ENCODE measurements around the gene PPP6R3. TPM values are rescaled to one million over a fixed set of nuclear protein-coding genes. Genes with fewer than 3 reads are reported as not detected.

Gene PPP6R3
- total RNA-seq, 1 experiment from 2014 or later, result 153 TPM

- H3K4me1 ChIP-seq (ENCODE audit: insufficient read depth, low read length, poor library complexity, severe bottlenecking), result no peaks in the 10 kb centered on the region
- TF ChIP-seq EZH2 (IDR thresholded peaks at IDR 0.05; ENCODE audit: borderline replicate concordance, low read depth, low read length, poor library complexity, severe bottlenecking) (no peak), CTCF (conservative IDR thresholded peaks at IDR 0.05; ENCODE audit: low read depth, low read length) (no peak)
- H3K27me3 ChIP-seq (replicated peaks; ENCODE audit: insufficient read depth, low read depth, low read length, poor library complexity), result no peaks in the 10 kb centered on the region
- intact Hi-C loops (cut with micrococcal nuclease; ENCODE audit: unreplicated experiment), result no loop called here
- peaks cover 3% of the 10 kb centered on the region for H3K36me3 ChIP-seq (ENCODE audit: insufficient read depth, low read length, poor library complexity, severe bottlenecking)
- peaks cover 20% of the 10 kb centered on the region for H3K9me3 ChIP-seq (ENCODE audit: low read depth, low read length, poor library complexity, severe bottlenecking)
- BruUV-seq (replicated peaks), result no TSS peak
- no peak for DNase-seq (ENCODE audit: low spot score)
- ChIA-PET CTCF (no interaction called here), POLR2A (ENCODE audit: low non-redundant PET) (no interaction called here)
- H3K4me3 ChIP-seq (ENCODE audit: low read depth, low read length, poor library complexity, severe bottlenecking), result no peak overlapping the region
- H3K27ac ChIP-seq (ENCODE audit: low read depth, low read length, poor library complexity, severe bottlenecking), result no peak overlapping the region
Measured at GRCh38 chr11:68481579-68482240, 21.2 kb downstream of the PPP6R3 start.

- Histone ChIP-seq H3K4me1 (ENCODE audit: insufficient read depth, low read length, poor library complexity, severe bottlenecking) (no peaks in the 10 kb centered on the region), H3K27ac (ENCODE audit: low read depth, low read length, poor library complexity, severe bottlenecking) (no peak overlapping the region), H3K36me3 (ENCODE audit: insufficient read depth, low read length, poor library complexity, severe bottlenecking) (peaks cover 3% of the 10 kb centered on the region), H3K4me3 (ENCODE audit: low read depth, low read length, poor library complexity, severe bottlenecking) (no peak overlapping the region), H3K27me3 (replicated peaks; ENCODE audit: insufficient read depth, low read depth, low read length, poor library complexity) (no peaks in the 10 kb centered on the region), H3K9me3 (ENCODE audit: low read depth, low read length, poor library complexity, severe bottlenecking) (peaks cover 10% of the 10 kb centered on the region)
- CTCF ChIA-PET, result no interaction called here
- POLR2A ChIA-PET (ENCODE audit: low non-redundant PET), result no interaction called here
- no TSS peak for BruUV-seq (replicated peaks)
- no peak for DNase-seq (ENCODE audit: low spot score)
- intact Hi-C loops (cut with micrococcal nuclease; ENCODE audit: unreplicated experiment), result no loop called here
- TF ChIP-seq EZH2 (IDR thresholded peaks at IDR 0.05; ENCODE audit: borderline replicate concordance, low read depth, low read length, poor library complexity, severe bottlenecking), result no peak
- no peak for TF ChIP-seq CTCF (conservative IDR thresholded peaks at IDR 0.05; ENCODE audit: low read depth, low read length)
Measured at GRCh38 chr11:68488623-68489022, 28.1 kb downstream of the PPP6R3 start.

- no peaks in the 10 kb centered on the region for H3K36me3 ChIP-seq (ENCODE audit: insufficient read depth, low read length, poor library complexity, severe bottlenecking)
- no peak for TF ChIP-seq CTCF (conservative IDR thresholded peaks at IDR 0.05; ENCODE audit: low read depth, low read length)
- TF ChIP-seq EZH2 (IDR thresholded peaks at IDR 0.05; ENCODE audit: borderline replicate concordance, low read depth, low read length, poor library complexity, severe bottlenecking), result no peak
- H3K9me3 ChIP-seq (ENCODE audit: low read depth, low read length, poor library complexity, severe bottlenecking), result no peaks in the 10 kb centered on the region
- H3K27ac ChIP-seq (ENCODE audit: low read depth, low read length, poor library complexity, severe bottlenecking), result no peak overlapping the region
- intact Hi-C loops (cut with micrococcal nuclease; ENCODE audit: unreplicated experiment), result no loop called here
- no TSS peak for BruUV-seq (replicated peaks)
- H3K4me3 ChIP-seq (ENCODE audit: low read depth, low read length, poor library complexity, severe bottlenecking), result no peak overlapping the region
- POLR2A ChIA-PET (ENCODE audit: low non-redundant PET), result no interaction called here
- CTCF ChIA-PET, result no interaction called here
- peaks cover 15% of the 10 kb centered on the region for H3K4me1 ChIP-seq (ENCODE audit: insufficient read depth, low read length, poor library complexity, severe bottlenecking)
- no peaks in the 10 kb centered on the region for H3K27me3 ChIP-seq (replicated peaks; ENCODE audit: insufficient read depth, low read depth, low read length, poor library complexity)
- no peak for DNase-seq (ENCODE audit: low spot score)
Measured at GRCh38 chr11:68495220-68495729, 34.7 kb downstream of the PPP6R3 start.
